HL-60 (cell line): Measurements from ENCODE around the gene FAM107B.

Source experiments
- GABPA ChIP-seq: IDR thresholded peaks from 2 replicates; pipeline ENCODE4 v1.6.1; 2012; ENCODE audit warnings: low read depth
- POLR2AphosphoS5 ChIP-seq: IDR thresholded peaks from 2 replicates; pipeline ENCODE4 v1.6.1; 2012; ENCODE audit warnings: low read depth
- TF ChIP-seq, protein P1 (sequence below): IDR thresholded peaks from one replicate; pipeline ENCODE4 v1.5.1; 2011; ENCODE audit warnings: low read length, control low read depth, inconsistent platforms; ENCODE audit not compliant: insufficient read depth
- TF ChIP-seq, protein P2 (sequence below): IDR thresholded peaks from 2 replicates; pipeline ENCODE4 v1.6.1; 2012; ENCODE audit warnings: low read depth; ENCODE audit not compliant: insufficient replicate concordance

DNA sequence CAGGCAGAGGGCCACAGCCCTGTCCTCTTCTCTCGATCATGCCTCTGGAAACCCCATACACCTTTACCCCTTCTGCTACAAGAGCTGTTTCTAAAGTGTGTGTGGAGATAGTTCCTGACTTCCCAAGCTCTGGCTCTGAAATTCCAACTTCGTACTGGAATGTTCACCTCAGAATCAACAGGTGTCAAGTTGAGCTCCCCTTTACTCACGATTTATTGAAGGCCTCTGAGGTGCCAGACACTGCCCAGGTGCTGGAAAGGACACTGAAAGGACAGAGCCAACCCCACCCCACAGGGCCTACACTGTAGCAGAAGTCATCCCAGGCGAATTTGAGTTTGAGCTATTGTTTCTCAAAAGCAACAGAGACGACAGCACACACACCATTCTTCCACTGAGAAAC, 234.1 kb downstream of the FAM107B start:
- TF ChIP-seq, protein P1, sequence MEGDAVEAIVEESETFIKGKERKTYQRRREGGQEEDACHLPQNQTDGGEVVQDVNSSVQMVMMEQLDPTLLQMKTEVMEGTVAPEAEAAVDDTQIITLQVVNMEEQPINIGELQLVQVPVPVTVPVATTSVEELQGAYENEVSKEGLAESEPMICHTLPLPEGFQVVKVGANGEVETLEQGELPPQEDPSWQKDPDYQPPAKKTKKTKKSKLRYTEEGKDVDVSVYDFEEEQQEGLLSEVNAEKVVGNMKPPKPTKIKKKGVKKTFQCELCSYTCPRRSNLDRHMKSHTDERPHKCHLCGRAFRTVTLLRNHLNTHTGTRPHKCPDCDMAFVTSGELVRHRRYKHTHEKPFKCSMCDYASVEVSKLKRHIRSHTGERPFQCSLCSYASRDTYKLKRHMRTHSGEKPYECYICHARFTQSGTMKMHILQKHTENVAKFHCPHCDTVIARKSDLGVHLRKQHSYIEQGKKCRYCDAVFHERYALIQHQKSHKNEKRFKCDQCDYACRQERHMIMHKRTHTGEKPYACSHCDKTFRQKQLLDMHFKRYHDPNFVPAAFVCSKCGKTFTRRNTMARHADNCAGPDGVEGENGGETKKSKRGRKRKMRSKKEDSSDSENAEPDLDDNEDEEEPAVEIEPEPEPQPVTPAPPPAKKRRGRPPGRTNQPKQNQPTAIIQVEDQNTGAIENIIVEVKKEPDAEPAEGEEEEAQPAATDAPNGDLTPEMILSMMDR: no peak
- TF ChIP-seq POLR2AphosphoS5 (no peak), GABPA (no peak)
- TF ChIP-seq, protein P2, sequence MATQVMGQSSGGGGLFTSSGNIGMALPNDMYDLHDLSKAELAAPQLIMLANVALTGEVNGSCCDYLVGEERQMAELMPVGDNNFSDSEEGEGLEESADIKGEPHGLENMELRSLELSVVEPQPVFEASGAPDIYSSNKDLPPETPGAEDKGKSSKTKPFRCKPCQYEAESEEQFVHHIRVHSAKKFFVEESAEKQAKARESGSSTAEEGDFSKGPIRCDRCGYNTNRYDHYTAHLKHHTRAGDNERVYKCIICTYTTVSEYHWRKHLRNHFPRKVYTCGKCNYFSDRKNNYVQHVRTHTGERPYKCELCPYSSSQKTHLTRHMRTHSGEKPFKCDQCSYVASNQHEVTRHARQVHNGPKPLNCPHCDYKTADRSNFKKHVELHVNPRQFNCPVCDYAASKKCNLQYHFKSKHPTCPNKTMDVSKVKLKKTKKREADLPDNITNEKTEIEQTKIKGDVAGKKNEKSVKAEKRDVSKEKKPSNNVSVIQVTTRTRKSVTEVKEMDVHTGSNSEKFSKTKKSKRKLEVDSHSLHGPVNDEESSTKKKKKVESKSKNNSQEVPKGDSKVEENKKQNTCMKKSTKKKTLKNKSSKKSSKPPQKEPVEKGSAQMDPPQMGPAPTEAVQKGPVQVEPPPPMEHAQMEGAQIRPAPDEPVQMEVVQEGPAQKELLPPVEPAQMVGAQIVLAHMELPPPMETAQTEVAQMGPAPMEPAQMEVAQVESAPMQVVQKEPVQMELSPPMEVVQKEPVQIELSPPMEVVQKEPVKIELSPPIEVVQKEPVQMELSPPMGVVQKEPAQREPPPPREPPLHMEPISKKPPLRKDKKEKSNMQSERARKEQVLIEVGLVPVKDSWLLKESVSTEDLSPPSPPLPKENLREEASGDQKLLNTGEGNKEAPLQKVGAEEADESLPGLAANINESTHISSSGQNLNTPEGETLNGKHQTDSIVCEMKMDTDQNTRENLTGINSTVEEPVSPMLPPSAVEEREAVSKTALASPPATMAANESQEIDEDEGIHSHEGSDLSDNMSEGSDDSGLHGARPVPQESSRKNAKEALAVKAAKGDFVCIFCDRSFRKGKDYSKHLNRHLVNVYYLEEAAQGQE: no peak
